Smooth muscle cell (in vitro differentiated cells): Measurements from ENCODE around the gene ARHGAP10. TPM values are rescaled to one million over a fixed set of nuclear protein-coding genes. Genes with fewer than 3 reads are reported as not detected.

Experiments used
- DNase-seq: peaks from one replicate; lab custom pipeline; 2025; ENCODE audit not compliant: unreplicated experiment; lab: John Stamatoyannopoulos, UW
- H2AFZ ChIP-seq: fragments of 200-600 bp; sonication (generic); 2 replicates; pipeline ENCODE4 v1.6.0; 2016; ENCODE audit warnings: antibody characterized with exemption, low read depth, mild to moderate bottlenecking
- H3F3A ChIP-seq: fragments of 200-600 bp; sonication (generic); 2 replicates; pipeline ENCODE4 v1.6.0; 2017; ENCODE audit warnings: antibody characterized with exemption, low read depth
- H3K27ac ChIP-seq: fragments of 200-600 bp; sonication (generic); 2 replicates; pipeline ENCODE4 v1.5.1; 2016; ENCODE audit warnings: low read depth, mild to moderate bottlenecking
- H3K27me3 ChIP-seq: fragments of 200-600 bp; sonication (generic); 2 replicates; pipeline ENCODE4 v1.6.1; 2016; ENCODE audit warnings: low read depth, mild to moderate bottlenecking
- H3K36me3 ChIP-seq: fragments of 200-600 bp; sonication (generic); 2 replicates; pipeline ENCODE4 v1.5.1; 2016; ENCODE audit warnings: low read depth
- H3K4me1 ChIP-seq: fragments of 200-600 bp; sonication (generic); 2 replicates; pipeline ENCODE4 v1.5.1; 2016; ENCODE audit warnings: low read depth
- H3K4me2 ChIP-seq: fragments of 200-600 bp; sonication (generic); 2 replicates; pipeline ENCODE4 v1.6.0; 2016; ENCODE audit warnings: mild to moderate bottlenecking
- H3K4me3 ChIP-seq: fragments of 200-600 bp; sonication (generic); 2 replicates; pipeline ENCODE4 v1.5.1; 2016; ENCODE audit warnings: mild to moderate bottlenecking
- H3K79me2 ChIP-seq: fragments of 200-600 bp; sonication (generic); 2 replicates; pipeline ENCODE4 v1.6.0; 2016; ENCODE audit warnings: low read depth, mild to moderate bottlenecking
- H3K9ac ChIP-seq: fragments of 200-600 bp; sonication (generic); 2 replicates; pipeline ENCODE4 v1.6.0; 2016; ENCODE audit warnings: low read depth
- H3K9me3 ChIP-seq: fragments of 200-600 bp; sonication (generic); replicated peaks from 2 replicates; pipeline ENCODE4 v1.5.1; 2016; ENCODE audit warnings: low read depth
- H4K20me1 ChIP-seq: fragments of 200-600 bp; sonication (generic); 2 replicates; pipeline ENCODE4 v1.6.0; 2016; ENCODE audit warnings: low read depth
- WGBS: methylation state at CpG from one replicate; pipeline ENCODE4 v1.1.7; 2016; ENCODE audit warnings: low lambda C conversion rate; 5-methylcytosine and 5-hydroxymethylcytosine counted together
- polyA plus RNA-seq: library from polyadenylated mRNA; unstranded; fragments of >200 nt; fragmentation: Nextera tagmentation; extraction: Ambion mirVana; gene quantifications from 2 replicates; pipeline ENCODE4 v1.2.1, GENCODE V29; 2016
- total RNA-seq: library from RNA; depleted of rRNA; stranded (reverse); fragments of >200 nt; gene quantifications from 2 replicates; pipeline ENCODE4 v1.2.3, GENCODE V29; 2014
- TF ChIP-seq, protein P1 (sequence below): fragments of 200-600 bp; sonication (generic); IDR thresholded peaks from 2 replicates; pipeline ENCODE4 v1.5.1; 2017; ENCODE audit warnings: borderline replicate concordance, mild to moderate bottlenecking, antibody characterized with exemption; ENCODE audit not compliant: insufficient read depth, poor library complexity, severe bottlenecking

Gene ARHGAP10
- total and polyA plus RNA-seq, 2 experiments from 2014 or later, result 6.2 to 11.6 TPM

DNA sequence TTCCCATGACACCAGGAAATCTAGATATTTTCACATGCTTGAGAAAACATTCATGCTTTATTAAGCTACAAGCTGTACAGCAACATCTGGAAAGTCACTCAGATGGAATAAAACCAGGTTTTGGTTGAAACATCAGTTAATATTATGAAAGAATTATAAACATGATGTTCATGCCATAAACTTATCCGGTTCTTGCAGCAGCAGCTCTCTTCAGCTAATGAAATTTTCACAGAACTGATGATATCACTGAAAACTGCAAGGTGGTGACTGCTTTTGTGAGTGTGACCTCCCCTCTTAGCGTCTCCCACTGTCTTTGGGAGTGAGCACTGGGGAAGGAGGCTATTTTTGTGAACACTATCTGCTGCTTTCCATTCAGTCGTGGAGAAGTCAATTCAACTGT, 56.9 kb downstream of the ARHGAP10 start:
- H3K4me3 ChIP-seq, result no peak overlapping the region
- H4K20me1 ChIP-seq, result peaks cover 16% of the 10 kb centered on the region
- no peak for DNase-seq
- H3K9me3 ChIP-seq, result no peaks in the 10 kb centered on the region
- no peak overlapping the region for H2AFZ ChIP-seq
- WGBS, result 86% methylated on average over 3 of the region's 3 CpGs
- no peak overlapping the region for H3K27ac ChIP-seq
- peaks cover 25% of the 10 kb centered on the region for H3K4me1 ChIP-seq
- peaks cover 3% of the 10 kb centered on the region for H3F3A ChIP-seq
- peaks cover 31% of the 10 kb centered on the region for H3K79me2 ChIP-seq
- no peak overlapping the region for H3K4me2 ChIP-seq
- TF ChIP-seq, protein P1, sequence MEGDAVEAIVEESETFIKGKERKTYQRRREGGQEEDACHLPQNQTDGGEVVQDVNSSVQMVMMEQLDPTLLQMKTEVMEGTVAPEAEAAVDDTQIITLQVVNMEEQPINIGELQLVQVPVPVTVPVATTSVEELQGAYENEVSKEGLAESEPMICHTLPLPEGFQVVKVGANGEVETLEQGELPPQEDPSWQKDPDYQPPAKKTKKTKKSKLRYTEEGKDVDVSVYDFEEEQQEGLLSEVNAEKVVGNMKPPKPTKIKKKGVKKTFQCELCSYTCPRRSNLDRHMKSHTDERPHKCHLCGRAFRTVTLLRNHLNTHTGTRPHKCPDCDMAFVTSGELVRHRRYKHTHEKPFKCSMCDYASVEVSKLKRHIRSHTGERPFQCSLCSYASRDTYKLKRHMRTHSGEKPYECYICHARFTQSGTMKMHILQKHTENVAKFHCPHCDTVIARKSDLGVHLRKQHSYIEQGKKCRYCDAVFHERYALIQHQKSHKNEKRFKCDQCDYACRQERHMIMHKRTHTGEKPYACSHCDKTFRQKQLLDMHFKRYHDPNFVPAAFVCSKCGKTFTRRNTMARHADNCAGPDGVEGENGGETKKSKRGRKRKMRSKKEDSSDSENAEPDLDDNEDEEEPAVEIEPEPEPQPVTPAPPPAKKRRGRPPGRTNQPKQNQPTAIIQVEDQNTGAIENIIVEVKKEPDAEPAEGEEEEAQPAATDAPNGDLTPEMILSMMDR, result no peak
- no peaks in the 10 kb centered on the region for H3K27me3 ChIP-seq
- H3K9ac ChIP-seq, result no peak overlapping the region
- no peaks in the 10 kb centered on the region for H3K36me3 ChIP-seq

DNA sequence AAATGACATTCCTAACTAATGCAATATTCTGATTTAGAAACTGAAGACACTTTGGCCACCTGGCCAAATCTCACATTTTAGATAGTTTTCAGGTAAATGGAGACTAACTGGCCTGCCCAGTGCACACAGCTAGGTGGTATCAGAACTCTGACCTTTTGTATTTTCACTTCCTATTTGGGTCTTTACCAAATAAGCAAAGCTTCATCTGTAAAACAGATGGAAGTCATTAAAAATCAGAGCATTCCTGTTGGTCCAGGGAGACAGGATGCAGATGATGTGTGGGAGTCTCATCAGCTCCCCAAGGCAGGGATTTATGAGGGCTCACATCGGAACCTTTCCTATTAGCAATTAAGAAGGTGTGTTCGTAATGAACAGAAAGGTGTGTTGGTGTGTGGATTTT, 57.7 kb downstream of the ARHGAP10 start:
- TF ChIP-seq, protein P1, result no peak
- Histone ChIP-seq H3K9ac (no peak overlapping the region), H3K4me1 (peaks cover 25% of the 10 kb centered on the region), H3K27me3 (no peaks in the 10 kb centered on the region), H4K20me1 (peaks cover 19% of the 10 kb centered on the region), H2AFZ (no peak overlapping the region), H3F3A (peaks cover 4% of the 10 kb centered on the region), H3K27ac (no peak overlapping the region), H3K36me3 (no peaks in the 10 kb centered on the region), H3K4me3 (no peak overlapping the region), H3K4me2 (no peak overlapping the region), H3K9me3 (no peaks in the 10 kb centered on the region), H3K79me2 (peaks cover 32% of the 10 kb centered on the region)
- DNase-seq, result no peak
- 74% methylated on average over 2 of the region's 2 CpGs for WGBS

DNA sequence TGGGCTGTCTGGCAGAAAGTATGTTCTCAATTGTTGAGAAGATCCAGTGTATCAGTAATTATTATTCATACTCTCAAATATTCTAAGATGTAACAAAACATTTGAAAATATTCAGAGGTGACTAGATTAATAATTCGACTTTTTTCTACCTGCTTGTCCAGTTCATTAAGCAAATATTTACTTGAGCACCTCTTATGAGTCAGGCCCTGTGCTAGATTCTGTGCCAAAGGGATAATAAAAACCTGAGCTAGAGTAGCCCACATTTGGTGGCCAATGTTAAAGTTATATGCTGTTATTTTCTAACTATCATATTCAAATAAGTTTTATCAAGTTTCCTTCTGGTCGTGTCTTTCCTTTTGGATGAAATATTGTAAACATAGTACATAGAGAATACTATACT, 58.5 kb downstream of the ARHGAP10 start:
- peaks cover 24% of the 10 kb centered on the region for H4K20me1 ChIP-seq
- DNase-seq, result no peak
- H2AFZ ChIP-seq, result no peak overlapping the region
- peaks cover 24% of the 10 kb centered on the region for H3K4me1 ChIP-seq
- H3K9ac ChIP-seq, result no peak overlapping the region
- H3F3A ChIP-seq, result peaks cover 4% of the 10 kb centered on the region
- H3K27ac ChIP-seq, result no peak overlapping the region
- peaks cover 35% of the 10 kb centered on the region for H3K79me2 ChIP-seq
- H3K9me3 ChIP-seq, result no peaks in the 10 kb centered on the region
- no peak overlapping the region for H3K4me3 ChIP-seq
- H3K4me2 ChIP-seq, result no peak overlapping the region
- 94% methylated on average over 2 of the region's 2 CpGs for WGBS
- TF ChIP-seq, protein P1, result no peak
- no peaks in the 10 kb centered on the region for H3K27me3 ChIP-seq
- H3K36me3 ChIP-seq, result no peaks in the 10 kb centered on the region

DNA sequence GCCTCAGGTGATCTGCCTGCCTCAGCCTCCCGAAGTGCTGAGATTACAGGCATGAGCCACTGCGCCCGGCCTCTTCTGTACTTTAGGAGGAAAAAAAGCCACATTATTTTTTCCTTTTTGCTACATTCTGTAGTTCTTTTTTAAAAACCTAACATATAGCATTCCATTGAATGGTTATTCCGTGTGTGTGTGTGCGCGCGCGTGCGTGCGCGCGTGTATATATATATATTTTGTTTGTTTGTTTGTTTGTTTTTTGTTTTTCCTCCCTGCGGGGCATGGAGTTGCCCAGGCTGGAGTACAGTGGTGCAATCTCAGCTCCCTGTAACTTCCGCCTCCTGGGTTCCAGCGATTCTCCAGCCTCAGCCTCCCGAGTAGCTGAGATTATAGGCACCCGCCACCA, 59.5 kb downstream of the ARHGAP10 start:
- H3K4me1 ChIP-seq, result peaks cover 15% of the 10 kb centered on the region
- H3K79me2 ChIP-seq, result peaks cover 40% of the 10 kb centered on the region
- no peak overlapping the region for H3K4me2 ChIP-seq
- H3F3A ChIP-seq, result peaks cover 4% of the 10 kb centered on the region
- H2AFZ ChIP-seq, result no peak overlapping the region
- H3K4me3 ChIP-seq, result no peak overlapping the region
- H3K9me3 ChIP-seq, result no peaks in the 10 kb centered on the region
- TF ChIP-seq, protein P1, result no peak
- H3K36me3 ChIP-seq, result no peaks in the 10 kb centered on the region
- no peaks in the 10 kb centered on the region for H3K27me3 ChIP-seq
- peaks cover 22% of the 10 kb centered on the region for H4K20me1 ChIP-seq
- H3K27ac ChIP-seq, result no peak overlapping the region
- no peak overlapping the region for H3K9ac ChIP-seq
- WGBS, result 99% methylated on average over 17 of the region's 17 CpGs
- DNase-seq, result no peak
